Epithelial cell of proximal tubule (primary cell): Measurements from ENCODE around the gene TUBA1C. TPM values are rescaled to one million over a fixed set of nuclear protein-coding genes. Genes with fewer than 3 reads are reported as not detected.
A peak's percentile ranks its signal among the peaks of the same experiment; 100 is the strongest.

Experiments used
- DNase-seq: peaks from one replicate; pipeline ENCODE4 v3.0.0-alpha.2; 2011; ENCODE audit warnings: low read depth
- H3K4me3 ChIP-seq: 2 replicates; pipeline ENCODE4 v1.5.1; 2011; ENCODE audit warnings: low read depth, mild to moderate bottlenecking, low read length
- CTCF ChIP-seq: conservative IDR thresholded peaks from 2 replicates; pipeline ENCODE4 v1.5.1; 2012; ENCODE audit warnings: low read depth, mild to moderate bottlenecking, low read length
- total RNA-seq: library from RNA; depleted of rRNA; stranded (reverse); fragments of >200 nt; gene quantifications from 2 replicates; pipeline ENCODE4 v1.2.3, GENCODE V29; 2015

TUBA1C gene
- total RNA-seq, 1 donor from 2014 or later: 1,483 TPM

- peak; percentile 77 for TF ChIP-seq CTCF
- no peak overlapping the region for H3K4me3 ChIP-seq
- DNase-seq: no peak
Measured at GRCh38 chr12:49288412-49288853, 23.6 kb downstream of the TUBA1C start.

- no peak overlapping the region for H3K4me3 ChIP-seq
- no peak for DNase-seq
- TF ChIP-seq CTCF: no peak
Measured at GRCh38 chr12:49288922-49289555, 24.2 kb downstream of the TUBA1C start.

GRCh38 chr12:49292729-49293055 lies 27.8 kb downstream of the TUBA1C start:
- DNase-seq: no peak
- no peak for TF ChIP-seq CTCF
- no peak overlapping the region for H3K4me3 ChIP-seq

- H3K4me3 ChIP-seq: no peak overlapping the region
- no peak for DNase-seq
- no peak for TF ChIP-seq CTCF
Measured at GRCh38 chr12:49293056-49293956, 28.4 kb downstream of the TUBA1C start.

GRCh38 chr12:49294086-49294803 lies 29.4 kb downstream of the TUBA1C start:
- H3K4me3 ChIP-seq: no peak overlapping the region
- no peak for DNase-seq
- no peak for TF ChIP-seq CTCF

GRCh38 chr12:49294804-49295081 lies 29.9 kb downstream of the TUBA1C start:
- no peak for TF ChIP-seq CTCF
- no peak overlapping the region for H3K4me3 ChIP-seq
- DNase-seq: no peak
